SIG-M5 (cell line): ENCODE data around the gene RGCC.

Experiments used
- DNase-seq: peaks from one replicate; lab custom pipeline; 2025; lab: John Stamatoyannopoulos, UW

The RGCC gene

DNA sequence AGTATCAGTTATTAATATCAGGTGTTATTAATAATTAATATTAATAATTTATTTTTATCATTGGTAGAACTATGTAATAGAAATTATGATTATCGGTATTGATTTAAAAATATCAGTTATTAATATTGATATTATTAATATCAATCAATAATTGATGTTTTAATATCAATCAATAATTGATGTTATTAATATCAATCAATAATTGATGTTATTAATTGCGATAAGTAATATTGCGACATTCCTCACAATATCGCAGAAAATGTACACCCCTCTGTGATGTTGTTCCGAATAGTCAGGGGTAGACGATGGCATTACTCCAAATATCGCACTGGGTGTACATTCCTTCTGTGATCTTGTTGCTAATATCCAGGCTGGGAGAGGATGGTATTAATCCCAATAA lies 3.7 kb upstream of the RGCC start:
- DNase-seq, result no peak

DNA sequence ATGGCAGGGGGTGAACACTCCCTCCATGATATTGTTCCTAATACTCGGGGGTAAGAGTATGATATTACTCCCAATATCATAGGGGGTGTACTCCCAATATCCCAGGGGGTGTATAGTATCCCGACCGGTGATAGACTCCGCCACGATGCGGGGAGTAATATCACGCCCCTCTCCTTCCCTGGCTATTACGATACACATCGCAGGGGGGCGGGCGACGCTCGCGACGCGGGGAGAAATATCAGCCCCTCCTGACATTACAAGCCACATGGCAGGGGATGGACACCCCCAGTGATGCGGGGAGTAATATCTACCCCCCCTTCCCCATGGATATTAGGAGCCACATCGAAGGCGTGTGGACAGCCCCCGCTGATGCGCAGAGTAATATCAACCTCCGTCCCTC lies 3.2 kb upstream of the RGCC start:
- no peak for DNase-seq

DNA sequence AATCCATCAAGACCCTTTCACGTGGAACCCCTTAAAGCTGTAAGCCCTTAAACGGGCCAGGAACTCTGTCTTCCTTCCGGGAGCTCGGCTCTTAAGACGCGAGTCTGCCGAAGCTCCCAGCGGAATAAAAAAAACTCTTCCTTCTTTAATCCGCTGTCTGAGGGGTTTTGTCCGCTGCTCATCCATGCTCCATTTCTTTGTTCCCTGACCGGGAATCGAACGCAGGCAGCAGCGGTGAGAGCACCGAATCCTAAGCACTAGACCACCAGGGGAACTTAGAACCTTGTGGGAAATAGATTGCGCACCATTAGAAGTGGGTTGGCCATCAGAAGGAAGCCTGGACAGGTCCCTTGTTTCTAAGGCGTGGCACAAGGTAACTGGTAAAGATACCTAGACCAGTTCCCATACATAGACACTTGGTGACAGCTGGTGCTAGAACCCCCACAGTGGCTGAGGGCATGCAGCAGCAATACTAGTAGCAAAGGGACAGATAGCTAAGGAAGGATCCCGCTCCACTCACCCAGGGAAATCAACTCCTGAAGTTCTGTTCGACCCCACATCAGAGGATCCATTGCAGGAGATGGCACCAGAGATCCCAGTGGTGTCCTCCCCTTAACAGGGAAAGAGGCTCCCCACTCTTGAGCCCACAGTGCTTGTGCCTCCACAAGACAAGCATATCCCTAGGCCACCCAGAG lies 1.5 kb upstream of the RGCC start:
- no peak for DNase-seq

DNA sequence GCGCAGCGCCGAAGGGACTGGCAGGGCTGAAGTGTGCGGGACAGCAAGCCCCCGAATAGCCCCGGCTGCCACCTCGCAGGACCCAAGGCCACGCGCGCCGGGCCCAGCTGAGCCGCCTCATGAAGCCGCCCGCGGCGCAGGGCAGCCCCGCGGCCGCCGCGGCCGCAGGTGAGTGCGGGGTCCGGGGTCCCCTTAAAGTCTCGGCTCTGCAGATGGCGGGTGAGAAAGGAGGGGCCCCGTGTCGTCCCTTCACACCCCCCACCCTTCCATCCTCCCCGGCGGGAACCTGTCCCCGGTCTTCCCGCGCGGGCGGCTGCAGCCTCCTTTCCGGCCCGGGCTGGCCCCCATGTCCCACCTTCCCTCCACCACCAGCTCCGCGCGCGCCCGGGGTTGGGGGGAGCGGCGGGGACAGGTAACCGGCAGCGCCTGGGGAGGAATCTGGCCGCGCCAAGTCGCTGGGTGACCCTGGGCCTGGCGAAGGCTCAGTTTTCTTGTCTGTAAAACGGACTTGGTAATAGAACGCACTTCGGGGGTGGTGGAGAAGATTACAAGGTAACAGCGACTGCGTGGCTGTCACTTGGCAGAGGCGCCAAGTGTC lies 338 bp downstream of the RGCC start:
- DNase-seq, result no peak

DNA sequence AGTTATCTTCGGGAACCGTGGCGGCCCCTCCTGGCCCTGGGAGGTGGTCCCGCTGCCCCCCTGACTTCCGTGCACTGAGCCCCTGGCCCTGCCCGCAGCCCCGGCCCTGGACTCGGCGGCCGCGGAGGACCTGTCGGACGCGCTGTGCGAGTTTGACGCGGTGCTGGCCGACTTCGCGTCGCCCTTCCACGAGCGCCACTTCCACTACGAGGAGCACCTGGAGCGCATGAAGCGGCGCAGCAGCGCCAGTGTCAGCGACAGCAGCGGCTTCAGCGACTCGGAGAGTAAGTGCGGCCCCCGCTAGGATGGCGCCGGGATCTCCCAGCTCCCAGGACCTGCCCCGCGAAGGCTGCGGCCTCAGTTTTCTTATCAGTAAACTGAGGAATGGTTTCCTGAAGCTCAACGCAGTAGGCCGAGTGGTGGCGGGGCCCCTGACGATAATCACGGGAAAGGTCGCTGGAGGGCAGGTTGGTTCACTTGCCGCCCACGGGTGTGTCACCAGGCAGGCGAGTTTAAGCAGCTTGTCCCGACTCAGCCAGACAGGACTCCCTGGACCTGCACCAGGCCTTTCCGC lies 924 bp downstream of the RGCC start:
- no peak for DNase-seq

DNA sequence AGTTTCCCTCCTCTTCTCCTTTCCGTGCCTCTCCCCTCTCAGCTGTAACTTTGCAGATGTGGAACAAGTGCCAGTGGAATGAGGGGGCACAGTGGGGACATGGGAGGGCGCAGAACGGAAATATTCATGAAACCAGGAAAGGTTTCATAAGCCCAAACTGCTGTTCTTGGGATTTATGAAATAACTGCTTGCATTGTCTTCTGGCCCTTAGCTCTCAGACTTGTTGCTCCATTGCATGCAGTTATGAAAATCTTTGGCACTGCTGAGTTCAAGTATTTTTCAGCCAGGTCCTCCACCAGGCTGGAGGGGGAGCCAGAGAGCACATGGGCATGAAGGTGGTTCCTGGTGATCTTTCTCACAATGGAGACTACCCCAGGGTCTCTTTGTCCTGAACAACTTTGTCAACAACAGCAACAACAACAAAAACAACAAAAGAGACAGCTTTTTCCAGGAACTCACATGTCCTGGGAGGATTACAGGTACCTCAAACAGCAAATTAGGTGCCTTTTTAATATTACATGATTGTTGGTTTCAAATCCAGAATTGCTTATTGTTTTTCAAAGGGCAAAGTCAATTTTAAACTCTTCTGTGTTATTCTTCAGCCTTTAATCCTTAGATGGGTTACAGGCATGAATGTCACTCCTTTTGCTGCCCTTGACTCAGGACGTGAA lies 1.5 kb downstream of the RGCC start:
- DNase-seq, result peak; percentile 76

DNA sequence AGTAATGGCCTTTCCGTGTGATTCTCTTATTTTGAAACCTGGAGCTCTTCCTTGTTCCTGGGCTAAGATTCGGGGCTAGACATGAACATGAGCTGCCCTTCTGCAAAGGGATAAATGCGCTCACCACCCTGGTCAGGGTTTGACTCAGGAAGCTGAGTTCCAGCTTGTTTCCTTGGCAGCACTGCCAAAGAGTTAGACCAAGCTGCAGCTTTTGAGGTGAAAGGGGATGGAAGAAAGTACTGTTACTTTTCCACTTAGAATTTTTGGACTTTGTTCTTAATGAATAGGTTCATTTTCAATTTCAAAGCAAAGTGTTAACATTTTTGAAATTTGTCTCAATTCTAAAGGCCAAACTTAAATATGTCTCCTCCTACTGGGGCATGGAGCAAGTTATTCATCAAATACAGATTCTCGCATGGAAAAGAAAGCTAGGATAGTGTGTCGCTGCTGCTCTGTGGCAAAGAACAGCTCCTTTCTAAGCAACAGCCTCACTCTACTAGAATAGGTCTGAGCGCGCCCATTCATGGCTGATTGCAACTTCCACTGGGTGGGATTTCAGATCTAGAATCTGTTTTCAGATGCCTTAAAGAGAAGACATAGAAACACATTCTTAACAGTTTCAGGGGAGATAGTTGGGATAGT lies 2.2 kb downstream of the RGCC start:
- DNase-seq, result no peak

DNA sequence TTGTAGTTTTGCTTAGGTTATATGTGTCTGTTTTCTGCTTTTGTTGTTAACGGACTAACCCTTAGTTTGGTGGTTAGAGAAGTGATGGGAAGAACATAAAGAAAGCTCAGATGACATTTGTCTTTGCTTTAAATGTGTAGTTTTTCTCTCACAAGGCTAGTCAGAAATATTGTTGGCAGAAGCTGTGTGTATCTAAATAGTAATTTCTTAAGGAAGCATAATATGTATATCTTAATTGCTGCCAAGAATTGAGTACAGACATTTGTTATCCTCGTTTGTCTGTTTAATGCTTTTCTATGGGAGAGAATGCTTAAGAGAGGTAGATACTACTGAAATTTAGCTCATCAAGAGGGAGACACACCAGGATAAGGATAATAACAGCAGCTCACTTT lies 2.7 kb downstream of the RGCC start:
- no peak for DNase-seq

DNA sequence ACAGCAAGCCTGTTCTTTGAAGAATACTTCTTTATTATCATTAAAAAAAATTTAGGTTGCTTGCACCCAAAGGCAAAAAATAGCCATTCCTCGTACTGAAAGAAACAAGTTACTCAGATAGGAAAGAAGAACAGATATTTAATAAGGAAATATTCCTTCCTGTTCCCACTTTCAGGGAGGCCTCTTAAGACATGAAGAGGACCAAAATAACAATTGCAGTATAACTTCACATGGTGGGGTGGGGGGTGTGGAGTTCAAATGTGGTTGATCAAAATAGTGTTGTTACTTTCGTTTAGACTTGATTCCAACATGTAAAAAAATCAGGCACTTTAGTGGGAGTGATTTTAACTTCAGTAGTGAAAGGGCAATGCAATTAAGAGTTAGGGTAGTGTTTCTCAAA lies 3.6 kb downstream of the RGCC start:
- DNase-seq, result no peak

DNA sequence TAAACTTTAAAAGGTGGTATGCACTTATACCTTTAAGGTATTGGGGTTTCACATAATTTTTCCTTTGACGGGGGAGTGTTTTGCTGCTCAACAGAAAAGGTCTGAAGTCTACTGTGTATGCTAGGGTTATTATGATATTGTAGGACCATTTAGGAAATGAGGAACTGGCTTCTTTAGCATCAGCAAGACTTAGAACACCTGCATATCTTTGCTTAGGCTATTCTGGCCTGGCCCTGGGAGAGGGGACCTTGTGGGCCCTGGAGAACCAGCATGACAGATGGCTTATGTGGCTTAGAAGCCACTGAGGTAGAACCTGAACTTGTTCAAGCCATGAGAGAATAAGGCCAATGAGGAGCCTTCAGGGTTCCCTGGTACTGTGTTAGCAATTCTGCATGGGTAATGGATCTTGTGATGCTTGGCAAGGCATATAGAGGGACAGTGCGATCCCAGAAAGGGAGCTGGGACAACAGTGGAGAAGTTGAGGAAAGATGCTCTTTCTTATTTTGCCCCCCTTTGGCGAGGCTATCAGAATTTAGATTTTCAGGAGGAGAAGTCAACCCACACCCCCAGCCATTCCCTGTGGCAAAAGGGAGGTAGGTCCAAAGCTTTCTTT lies 4.3 kb downstream of the RGCC start:
- DNase-seq, result no peak

DNA sequence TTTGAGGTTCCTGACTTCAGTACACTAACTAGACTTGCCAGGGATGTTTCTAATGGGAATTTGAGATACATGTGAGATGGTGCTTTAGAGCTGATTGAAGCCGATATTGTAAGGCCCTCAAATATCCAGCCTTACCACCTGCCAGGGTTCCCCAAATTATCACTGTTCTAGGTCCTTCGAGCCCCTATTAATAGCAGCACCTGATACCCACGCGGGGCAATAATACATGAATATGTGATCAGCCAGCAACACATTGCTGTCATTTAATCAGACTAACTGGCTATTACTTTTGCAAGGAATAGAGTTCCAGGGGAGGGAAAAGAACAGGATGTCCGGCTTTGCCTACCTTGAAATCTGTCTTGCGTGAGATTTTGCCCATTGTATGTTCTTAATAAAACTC lies 5.1 kb downstream of the RGCC start:
- DNase-seq, result no peak

DNA sequence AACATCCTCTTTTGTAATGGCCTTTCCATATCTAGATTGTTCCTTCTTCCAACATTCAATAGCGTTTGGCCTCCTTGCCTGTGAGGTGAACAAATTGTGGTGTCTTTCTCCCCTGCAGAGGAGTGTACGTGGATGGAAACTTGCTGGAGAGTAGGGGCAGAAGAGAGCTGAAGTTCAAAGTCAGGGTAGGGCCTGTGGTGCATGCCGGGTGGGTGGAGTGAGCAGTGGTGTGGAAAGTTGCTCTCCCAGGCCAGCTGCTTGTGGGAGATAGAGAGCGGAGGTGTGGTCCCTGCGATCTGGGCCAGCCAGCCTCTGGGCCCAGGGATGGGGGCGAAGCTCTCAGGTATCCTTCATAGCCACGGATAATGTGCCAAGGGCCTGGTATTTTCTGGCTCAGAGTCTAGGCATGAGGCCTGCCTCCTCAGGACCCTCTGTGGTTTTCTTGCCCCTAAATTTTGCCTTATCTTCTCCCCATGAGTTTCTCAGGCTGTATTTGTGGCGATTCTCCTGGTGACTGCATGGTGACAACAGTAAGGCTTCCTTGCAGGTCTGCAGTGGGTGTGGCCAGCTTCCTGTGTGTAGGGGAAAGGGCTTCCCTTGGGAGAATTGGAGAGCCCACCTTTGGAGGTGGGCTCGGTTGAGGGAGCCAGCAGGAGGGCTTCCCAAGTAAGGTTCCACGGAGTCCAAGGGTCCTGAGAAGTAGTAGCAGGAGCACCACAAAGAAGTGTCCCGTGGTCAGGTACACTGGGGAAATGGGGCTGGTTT lies 6.7 kb downstream of the RGCC start:
- no peak for DNase-seq

DNA sequence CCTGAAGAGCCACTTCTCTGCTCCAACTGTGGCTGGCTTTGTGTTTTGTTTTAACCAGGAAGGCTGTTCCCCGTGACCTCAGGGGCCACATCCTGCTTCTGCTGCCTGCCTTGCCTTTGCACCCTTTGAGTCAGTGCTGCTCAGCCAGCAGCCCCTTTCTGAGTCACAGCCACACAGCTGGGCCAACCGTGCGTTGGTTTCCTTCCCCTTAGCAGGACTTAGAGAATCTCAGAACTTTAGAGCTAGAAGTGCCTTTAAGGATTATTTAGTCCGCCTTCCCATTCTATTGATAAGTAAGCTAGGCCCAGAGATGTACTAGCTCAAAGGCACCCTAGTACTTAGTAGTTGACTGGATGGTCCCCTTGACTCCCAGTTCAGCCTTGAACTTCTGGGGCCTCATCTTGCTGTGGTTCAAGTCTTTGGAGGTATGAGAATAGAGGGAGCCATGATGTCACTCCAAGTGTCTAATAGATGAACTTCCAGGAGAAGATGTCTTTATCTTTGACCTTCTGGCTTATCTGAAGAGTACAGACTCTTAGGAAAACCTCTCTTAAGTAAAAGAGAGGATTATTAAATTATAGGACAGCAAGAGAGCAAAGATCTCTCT lies 8.0 kb downstream of the RGCC start:
- DNase-seq, result peak; percentile 67

DNA sequence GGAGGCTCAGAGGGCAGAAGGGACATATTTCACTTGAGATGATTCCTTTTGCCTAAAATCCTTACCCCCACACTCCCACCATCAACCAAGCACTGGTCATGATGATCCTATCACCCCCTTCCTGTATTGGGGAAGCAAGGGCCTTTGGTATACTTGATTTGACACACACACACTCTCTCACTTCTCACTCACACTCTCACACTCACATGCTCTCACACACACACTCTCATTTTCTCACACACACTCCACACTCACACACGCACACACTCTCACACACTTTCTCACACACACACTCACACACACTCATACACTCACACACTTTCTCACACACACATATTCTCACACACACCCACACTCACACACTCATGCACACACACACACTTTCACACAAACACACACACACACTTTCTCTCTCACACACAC lies 8.6 kb downstream of the RGCC start:
- DNase-seq, result no peak

DNA sequence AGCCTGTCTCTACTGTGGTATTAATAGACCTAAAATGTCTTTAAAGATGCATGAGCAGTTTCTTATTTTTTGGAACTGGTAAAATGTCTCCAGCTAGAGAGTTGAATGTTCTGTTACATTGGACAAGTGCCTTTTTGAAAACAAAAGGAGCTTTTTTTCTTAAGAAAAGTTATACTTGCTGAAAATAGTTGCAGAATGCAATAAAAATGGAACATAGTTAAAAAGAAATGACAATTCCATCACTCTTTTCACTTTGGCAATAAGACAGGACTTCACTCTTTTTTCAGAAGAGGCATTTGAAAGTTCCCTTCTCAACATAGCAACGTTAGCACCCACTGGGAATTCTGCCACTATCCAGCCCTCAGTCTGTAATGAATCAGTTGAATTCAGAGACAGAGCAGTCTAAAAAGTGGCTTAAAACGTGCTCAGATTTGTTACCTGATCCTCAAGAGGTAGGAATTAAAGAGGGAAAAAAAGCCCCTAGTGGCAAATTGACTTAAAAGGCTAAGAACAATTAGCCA lies 10.1 kb downstream of the RGCC start:
- no peak for DNase-seq

DNA sequence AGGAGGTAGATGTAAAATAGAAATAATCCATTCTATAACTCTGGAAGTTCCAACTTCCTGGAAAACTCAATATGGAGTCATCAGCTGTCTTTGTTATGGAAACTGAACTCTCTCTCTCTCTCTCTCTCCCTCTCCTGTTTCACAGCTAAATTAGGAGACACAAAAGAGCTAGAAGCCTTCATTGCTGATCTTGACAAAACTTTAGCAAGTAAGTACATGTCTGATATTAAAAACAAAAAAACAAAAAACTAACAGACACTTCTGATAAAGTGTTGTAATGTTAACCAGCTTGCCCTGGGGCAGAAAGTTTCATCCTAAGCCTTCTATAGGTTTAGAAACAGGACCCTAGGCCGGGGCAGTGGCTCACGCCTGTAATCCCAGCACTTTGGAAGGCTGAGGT lies 11.3 kb downstream of the RGCC start:
- DNase-seq, result no peak

DNA sequence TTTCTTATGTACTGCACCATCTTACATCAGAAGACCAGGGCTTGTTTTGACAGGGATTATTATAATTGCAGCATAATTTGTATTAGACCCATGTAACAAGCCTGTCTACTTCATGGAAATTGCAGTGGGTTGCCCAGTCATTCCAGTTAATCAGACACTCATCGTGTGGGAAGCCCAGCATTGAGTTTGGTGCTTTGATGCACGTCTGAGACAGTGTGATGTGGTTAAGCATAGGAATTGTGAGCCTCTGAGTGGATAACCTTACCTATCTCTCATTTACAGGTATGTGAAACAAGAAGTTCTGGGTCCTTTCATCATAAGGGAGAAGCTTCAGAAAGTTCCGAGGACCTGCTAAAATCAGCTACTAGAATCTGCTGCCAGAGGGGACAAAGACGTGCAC lies 12.8 kb downstream of the RGCC start:
- DNase-seq, result no peak

DNA sequence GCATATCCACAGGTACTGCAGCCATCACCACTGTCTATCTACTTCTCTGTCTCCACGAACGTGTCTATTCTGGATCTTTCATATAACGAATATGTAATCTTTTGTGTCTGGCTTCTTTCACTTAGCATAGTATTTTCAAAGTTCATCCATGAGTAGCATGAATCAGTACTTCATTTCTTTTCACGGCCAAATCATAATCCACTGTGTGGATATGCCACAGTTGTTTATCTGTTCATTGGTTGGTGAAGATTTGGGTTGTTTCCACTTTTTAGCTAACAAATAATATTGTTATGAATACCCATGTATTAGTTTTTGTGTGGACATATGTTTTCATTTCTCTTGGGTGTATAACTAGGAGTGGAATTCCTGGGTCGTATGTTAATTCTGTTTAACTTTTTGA lies 14.4 kb downstream of the RGCC start:
- no peak for DNase-seq

DNA sequence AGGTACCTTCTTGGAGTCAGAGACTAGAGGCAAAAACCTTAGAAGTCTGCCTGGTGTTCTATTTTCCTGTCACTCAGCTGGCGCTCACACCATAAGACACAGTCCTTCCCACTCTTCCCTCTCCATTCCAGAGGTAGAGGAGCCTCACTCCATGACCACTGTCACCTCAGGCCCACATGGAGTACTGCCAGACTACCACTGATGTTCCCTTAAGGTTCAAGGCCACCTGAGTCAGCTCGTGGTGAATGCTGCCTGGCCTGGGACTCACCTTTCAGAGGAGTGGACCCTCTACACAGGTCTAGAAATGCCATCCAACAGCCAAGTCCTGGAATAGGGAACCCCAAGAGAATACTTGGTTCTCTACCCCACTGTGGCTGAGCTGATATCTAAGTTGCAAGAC lies 29.9 kb downstream of the RGCC start:
- DNase-seq, result no peak

DNA sequence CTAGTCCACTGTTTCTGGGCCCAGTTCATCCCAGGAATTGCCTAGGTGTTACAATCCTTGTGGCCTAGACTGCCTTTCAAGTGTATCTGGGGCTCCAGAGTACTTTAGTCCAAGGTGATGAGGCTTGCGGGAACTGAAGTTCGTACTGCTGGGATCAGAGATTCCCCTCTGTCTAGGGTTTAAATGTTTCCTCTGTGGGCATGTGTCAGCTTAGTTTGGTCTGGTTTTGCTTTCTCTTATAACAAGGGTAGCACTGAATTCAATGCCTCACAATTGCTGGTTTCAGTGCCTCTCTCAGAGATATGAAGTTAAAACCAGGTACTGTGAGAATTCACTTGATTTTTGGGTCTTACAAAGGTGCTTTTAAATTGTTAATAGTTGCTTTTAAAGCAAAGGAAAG lies 30.8 kb downstream of the RGCC start:
- DNase-seq, result no peak
